SK-N-SH treated with all-trans-retinoic acid at 6 μM for 48 hours (cell line): ENCODE results near the gene GPATCH1.

Experiments used
- BACH2 ChIP-seq: fragments of 250-450 bp; sonication (Bioruptor Pico); IDR thresholded peaks from 2 replicates; pipeline ENCODE4 v1.9.0; 2021; ENCODE audit warnings: mild to moderate bottlenecking, borderline replicate concordance
- CSRNP3 ChIP-seq: fragments of 250-450 bp; sonication (Bioruptor Pico); IDR thresholded peaks from 2 replicates; pipeline ENCODE4 v1.5.1; 2021; ENCODE audit warnings: mild to moderate bottlenecking, moderate library complexity
- ZFP3 ChIP-seq: fragments of 250-450 bp; sonication (Bioruptor Pico); IDR thresholded peaks from 2 replicates; pipeline ENCODE4 v1.5.0; 2020; ENCODE audit warnings: mild to moderate bottlenecking, moderate library complexity

- TF ChIP-seq BACH2 (CRISPR knock-in tag) = no peak
- no peak for TF ChIP-seq ZFP3 (CRISPR knock-in tag)
- no peak for TF ChIP-seq CSRNP3 (CRISPR knock-in tag)
These were observed 17.1 kb upstream of the GPATCH1 start for GRCh38 chr19:33063753-33064457.
